Measurements from ENCODE around the gene AREG. TPM values are rescaled to one million over a fixed set of nuclear protein-coding genes. Genes with fewer than 3 reads are reported as not detected.

Gene AREG
- total and polyA plus RNA-seq, 9 of the 15 experiments (the other 6 are each of a cell fraction or from before 2014, with no cell fraction given), result 1.4 to 7.7 (median 5.4) TPM

DNA sequence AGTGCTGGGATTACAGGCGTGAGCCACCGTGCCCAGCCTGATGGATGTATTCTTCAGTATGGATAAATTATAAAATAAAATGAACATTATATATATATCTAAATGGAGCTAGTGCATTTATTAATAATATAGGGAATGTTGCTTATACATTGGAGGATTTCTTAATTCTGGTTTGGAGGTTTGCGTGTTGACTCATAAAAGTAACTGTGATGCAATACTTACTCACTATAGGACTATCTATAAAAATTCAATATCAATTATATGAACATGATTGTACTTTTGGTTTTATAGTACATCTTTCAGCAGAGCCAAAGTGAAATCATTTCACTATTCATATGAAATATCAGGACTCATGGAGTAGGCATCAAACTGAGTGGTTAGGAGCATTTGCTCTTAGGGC is 3.2 kb upstream of the AREG start (continued):
- TF ChIP-seq, protein P1, sequence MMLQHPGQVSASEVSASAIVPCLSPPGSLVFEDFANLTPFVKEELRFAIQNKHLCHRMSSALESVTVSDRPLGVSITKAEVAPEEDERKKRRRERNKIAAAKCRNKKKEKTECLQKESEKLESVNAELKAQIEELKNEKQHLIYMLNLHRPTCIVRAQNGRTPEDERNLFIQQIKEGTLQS (IDR thresholded peaks at IDR 0.05), result peak; percentile 34; the same call in 1 of the 2 replicates
- TF ChIP-seq, protein P1 (CRISPR knock-in tag; conservative IDR thresholded peaks at IDR 0.05), result no peak

DNA sequence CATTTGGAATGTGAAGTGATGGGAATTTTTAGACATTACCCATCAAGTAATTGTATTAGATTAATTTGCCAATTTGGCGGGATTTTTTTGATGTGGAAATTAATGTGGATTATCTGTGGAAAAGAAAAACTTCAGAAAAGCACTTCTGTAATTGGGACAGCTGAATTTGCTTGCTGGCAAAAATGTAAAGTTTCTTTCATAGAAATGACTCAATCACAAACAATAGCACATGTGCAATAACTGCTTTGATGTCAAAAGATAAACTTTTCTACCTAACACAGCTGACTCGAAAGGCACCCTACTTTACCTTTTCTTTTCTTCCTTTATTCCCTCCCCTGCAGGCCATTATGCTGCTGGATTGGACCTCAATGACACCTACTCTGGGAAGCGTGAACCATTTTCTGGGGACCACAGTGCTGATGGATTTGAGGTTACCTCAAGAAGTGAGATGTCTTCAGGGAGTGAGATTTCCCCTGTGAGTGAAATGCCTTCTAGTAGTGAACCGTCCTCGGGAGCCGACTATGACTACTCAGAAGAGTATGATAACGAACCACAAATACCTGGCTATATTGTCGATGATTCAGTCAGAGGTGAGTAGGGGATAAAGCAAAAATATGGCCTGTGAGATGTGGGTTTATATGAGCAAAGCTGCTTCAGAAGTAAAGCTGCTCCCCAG is 1.4 kb downstream of the AREG start:
- H3K4me3 ChIP-seq, result peak overlapping the region; percentile 11
- no TSS peak for BruUV-seq (replicated peaks)
- ATAC-seq (peak; percentile 4), FAIRE-seq (no peak), DNase-seq (ENCODE audit: extremely low read depth in 1 of 4, low spot score in 3 of 4) (no peak)
- H3K9ac ChIP-seq (ENCODE audit: insufficient read depth in 1 of 2, low read depth in 2 of 2, low read length in 2 of 2), result 0 out of 4 replicates have a peak overlapping the region, but pooled peaks of 1 of the 2 experiments have one; percentile 12
- in situ Hi-C loops (cut with MboI) (no loop called here), intact Hi-C loops (cut with micrococcal nuclease) (loop anchor here (5.0 kb wide), 1 partner anchor 119 kb away; no protein-coding TSS in a partner anchor)
- H3K27me3 ChIP-seq (ENCODE audit: control insufficient read depth in 2 of 2, insufficient read depth in 2 of 2, low read length in 2 of 2), result no peaks in the 10 kb centered on the region
- no peaks in the 10 kb centered on the region for H3K9me3 ChIP-seq (replicated peaks; ENCODE audit: control insufficient read depth, insufficient read depth, low read depth, low read length)
- 0 out of 3 replicates have a peak overlapping the region, but pooled peaks have one; percentile 16 for H3K27ac ChIP-seq (ENCODE audit: extremely low read depth, low read depth, low read length)
- H2AFZ ChIP-seq (ENCODE audit: low read depth, low read length), result peak overlapping the region; percentile 69
- H4K20me1 ChIP-seq (replicated peaks; ENCODE audit: control insufficient read depth, insufficient read depth, low read length), result no peaks in the 10 kb centered on the region
- POLR2A ChIA-PET, result interaction anchor here (1.7 kb wide), 1 partner anchor 19 kb away, joined by 12 read pairs; no protein-coding TSS in a partner anchor
- CTCF ChIA-PET (ENCODE audit: low intra/inter-chr PET ratio), result no interaction called here
- H3K79me2 ChIP-seq (ENCODE audit: control insufficient read depth, insufficient read depth, low read length), result peaks cover 19% of the 10 kb centered on the region; the same call in 2 of the 3 replicates
- H3K9me1 ChIP-seq (ENCODE audit: control insufficient read depth, insufficient read depth, low read length), result no peaks in the 10 kb centered on the region
- 0 out of 3 replicates have a peak, but pooled peaks cover 3% of the 10 kb centered on the region for H3K36me3 ChIP-seq (ENCODE audit: control insufficient read depth, insufficient read depth, low read length)
- H3K4me1 ChIP-seq (replicated peaks in 1 of 2; ENCODE audit: control insufficient read depth in 2 of 2, insufficient read depth in 2 of 2, low read length in 2 of 2), result peaks cover 7 to 38% of the 10 kb centered on the region in 2 experiments; a peak in 3 of 5 replicates
- H3K4me2 ChIP-seq (ENCODE audit: insufficient read depth, low read length), result peak overlapping the region; percentile 70
- WGBS (ENCODE audit: insufficient coverage, low coverage, missing lambda C conversion rate), result 26% methylated on average over 8 of the region's 8 CpGs
- TF ChIP-seq C11orf30 (IDR thresholded peaks at IDR 0.05; ENCODE audit: low read depth), result peak; percentile 58; the same call in 1 of the 2 replicates
- no peak for TF ChIP-seq ESRRA (IDR thresholded peaks at IDR 0.05; ENCODE audit: borderline replicate concordance, low read depth)
- no peak for TF ChIP-seq ZKSCAN3 (CRISPR knock-in tag; IDR thresholded peaks at IDR 0.05)
- TF ChIP-seq, protein P2, sequence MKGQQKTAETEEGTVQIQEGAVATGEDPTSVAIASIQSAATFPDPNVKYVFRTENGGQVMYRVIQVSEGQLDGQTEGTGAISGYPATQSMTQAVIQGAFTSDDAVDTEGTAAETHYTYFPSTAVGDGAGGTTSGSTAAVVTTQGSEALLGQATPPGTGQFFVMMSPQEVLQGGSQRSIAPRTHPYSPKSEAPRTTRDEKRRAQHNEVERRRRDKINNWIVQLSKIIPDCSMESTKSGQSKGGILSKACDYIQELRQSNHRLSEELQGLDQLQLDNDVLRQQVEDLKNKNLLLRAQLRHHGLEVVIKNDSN (CRISPR knock-in tag; IDR thresholded peaks at IDR 0.05), result no peak
- no peak for TF ChIP-seq ADNP (tag; IDR thresholded peaks at IDR 0.05)
- TF ChIP-seq SUPT5H (IDR thresholded peaks at IDR 0.05), result no peak
- TF ChIP-seq MAFK (IDR thresholded peaks at IDR 0.05; ENCODE audit: low read length), result no peak
- no peak for TF ChIP-seq YY1 (IDR thresholded peaks at IDR 0.05; ENCODE audit: borderline replicate concordance in 1 of 3, control insufficient read depth in 1 of 3, extremely low read depth in 1 of 3, insufficient read depth in 3 of 3, insufficient read length in 1 of 3, insufficient replicate concordance in 2 of 3, low read depth in 1 of 3, low read length in 2 of 3)
- no peak for TF ChIP-seq CHD1 (IDR thresholded peaks at IDR 0.05; ENCODE audit: low read length)
- TF ChIP-seq, protein P3, sequence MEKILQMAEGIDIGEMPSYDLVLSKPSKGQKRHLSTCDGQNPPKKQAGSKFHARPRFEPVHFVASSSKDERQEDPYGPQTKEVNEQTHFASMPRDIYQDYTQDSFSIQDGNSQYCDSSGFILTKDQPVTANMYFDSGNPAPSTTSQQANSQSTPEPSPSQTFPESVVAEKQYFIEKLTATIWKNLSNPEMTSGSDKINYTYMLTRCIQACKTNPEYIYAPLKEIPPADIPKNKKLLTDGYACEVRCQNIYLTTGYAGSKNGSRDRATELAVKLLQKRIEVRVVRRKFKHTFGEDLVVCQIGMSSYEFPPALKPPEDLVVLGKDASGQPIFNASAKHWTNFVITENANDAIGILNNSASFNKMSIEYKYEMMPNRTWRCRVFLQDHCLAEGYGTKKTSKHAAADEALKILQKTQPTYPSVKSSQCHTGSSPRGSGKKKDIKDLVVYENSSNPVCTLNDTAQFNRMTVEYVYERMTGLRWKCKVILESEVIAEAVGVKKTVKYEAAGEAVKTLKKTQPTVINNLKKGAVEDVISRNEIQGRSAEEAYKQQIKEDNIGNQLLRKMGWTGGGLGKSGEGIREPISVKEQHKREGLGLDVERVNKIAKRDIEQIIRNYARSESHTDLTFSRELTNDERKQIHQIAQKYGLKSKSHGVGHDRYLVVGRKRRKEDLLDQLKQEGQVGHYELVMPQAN (IDR thresholded peaks at IDR 0.05; ENCODE audit: borderline replicate concordance), result no peak
- TF ChIP-seq CEBPG (CRISPR knock-in tag; IDR thresholded peaks at IDR 0.05), result peak; percentile 33; the same call in 1 of the 2 replicates
- TF ChIP-seq CEBPG (tag; conservative IDR thresholded peaks at IDR 0.05 in 1 of 2, IDR thresholded peaks at IDR 0.05 in 1 of 2), result no peak

Data from K562 (cell line).